GM21619 (cell line): ENCODE results near the gene ARL5A.

Source experiments
- ATAC-seq: cut with Tn5 transposase; IDR thresholded peaks from one replicate; pipeline ENCODE4 v1.9.1; 2021; ENCODE audit not compliant: unreplicated experiment

The ARL5A gene

DNA sequence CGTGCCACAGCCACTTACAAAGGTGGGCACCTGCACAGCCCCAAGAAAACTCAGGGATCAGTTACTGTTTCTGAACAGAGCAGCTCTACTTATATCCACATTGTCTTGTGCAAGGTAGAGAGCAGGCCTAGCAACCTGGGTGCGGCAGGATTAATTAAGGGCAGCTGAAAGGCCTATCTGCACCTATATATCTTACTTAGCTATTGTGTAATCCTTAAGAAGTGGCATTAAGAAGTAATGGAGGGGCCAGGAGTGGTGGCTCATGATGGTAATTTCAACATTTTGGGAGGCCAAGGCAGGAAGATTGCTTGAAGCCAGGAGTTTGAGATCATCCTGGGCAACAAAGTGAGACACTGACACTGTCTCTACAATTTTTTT is 12.8 kb upstream of the ARL5A start:
- no peak for ATAC-seq

DNA sequence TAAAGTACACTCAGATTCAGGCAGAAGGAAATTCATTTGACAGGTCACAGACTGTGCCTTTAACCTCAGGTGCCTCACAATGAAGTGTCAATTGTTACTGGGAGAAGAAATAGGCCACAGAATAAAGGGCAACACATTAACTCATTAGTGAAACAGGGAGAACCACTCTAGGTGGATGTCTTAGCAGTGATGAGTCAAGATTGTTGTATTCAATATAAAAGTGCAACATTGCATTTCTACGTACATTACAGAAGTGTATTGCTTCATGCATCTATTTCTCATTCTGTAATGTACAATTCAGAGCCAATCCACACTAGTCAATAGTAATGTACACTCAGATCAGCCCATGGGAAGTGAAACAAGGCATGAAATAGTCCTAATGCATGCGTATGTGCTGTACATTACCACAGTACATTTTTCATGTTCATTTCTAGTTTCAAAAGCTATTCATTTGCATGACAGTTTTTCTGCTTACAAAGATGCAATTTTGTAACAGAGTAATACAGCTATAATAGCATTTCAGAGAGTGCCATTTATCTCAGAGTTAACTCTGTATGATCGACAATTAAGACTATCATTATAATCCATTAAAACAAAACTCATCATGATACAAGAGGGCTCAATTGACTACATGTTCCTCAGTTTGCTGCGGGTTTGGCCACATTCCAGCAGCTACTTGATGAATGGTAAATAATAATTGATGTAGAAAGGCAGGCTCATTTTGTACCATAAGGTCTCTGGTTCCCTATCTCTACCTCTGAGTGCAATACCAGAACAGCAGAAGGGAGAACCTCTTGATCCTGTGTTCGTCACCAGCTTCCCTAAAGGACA is 12.2 kb upstream of the ARL5A start:
- peak; percentile 98 for ATAC-seq

DNA sequence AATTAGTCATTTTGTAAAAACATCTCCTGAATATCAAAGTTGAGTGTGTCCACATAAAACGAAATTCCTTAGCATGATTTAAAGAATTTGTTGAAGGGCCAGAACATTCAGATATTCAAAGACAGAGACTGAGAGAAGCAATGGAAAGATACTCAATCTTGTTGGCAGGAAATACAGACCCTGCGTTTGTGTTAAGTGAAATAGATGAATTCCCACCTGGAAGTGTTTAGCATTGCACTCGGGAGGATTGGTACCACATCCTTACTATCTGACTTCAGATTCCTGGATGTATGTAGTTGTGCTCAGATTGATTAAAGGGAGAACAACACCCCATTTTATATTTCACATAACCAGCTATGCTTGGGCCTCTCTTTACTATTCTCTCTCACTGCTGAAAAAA is 9.7 kb upstream of the ARL5A start:
- no peak for ATAC-seq

DNA sequence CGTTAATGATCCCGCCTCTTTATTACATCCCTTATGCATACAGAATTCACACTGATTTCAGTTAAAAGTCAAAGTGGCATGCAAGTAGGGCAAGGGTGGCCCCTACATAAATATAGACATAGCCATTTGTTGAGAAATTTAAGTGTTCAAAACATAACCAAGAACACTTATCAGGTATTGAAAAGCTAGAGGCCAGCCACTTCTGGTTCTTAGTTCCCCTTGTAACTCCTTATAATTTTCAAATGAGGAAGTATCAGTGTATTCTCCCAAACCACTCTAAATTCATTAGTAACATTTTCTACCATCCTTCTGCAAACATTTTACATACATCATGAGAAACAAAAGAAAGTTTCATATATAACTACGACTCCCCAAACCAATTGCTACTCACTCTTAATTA is 5.8 kb upstream of the ARL5A start:
- peak; percentile 57 for ATAC-seq

DNA sequence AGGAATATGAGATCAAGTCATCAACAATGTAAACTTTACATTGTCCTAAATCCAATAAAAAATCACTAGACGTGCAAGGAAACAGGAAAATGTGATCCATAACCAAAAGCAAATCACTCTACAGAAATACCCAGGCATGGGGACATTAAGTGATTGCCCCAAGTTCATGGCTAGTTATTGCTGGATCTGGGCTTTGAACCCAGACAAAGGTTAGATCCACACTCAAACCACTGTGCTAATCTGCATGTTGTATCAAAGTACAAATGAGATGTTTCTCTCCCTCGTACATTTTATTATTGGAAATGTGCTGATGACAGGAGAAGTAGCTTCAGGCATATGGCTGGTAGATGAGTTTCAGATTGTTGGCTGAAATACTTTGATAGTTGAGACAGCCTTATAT is 2.7 kb upstream of the ARL5A start:
- no peak for ATAC-seq

DNA sequence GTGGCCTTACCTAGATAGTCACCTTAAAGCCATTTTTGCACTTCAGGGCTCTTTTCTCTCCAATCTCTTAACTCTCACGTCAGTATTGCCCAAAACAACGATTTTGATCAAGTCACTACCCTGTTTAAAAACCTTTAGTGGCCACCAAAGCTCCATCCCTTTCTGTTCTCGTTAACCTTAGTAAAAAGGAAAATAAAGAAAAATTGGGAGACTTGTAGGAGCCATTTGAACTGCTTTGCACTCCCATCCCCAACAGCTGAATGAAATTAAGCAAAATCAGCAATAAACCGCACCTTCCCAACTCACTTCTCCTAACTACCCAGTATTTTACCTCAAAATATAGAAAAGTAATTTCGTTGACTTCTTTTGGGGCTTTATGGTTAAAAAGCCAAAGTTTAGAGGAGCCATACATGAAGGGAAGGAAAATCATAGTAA is 686 bp upstream of the ARL5A start:
- no peak for ATAC-seq

DNA sequence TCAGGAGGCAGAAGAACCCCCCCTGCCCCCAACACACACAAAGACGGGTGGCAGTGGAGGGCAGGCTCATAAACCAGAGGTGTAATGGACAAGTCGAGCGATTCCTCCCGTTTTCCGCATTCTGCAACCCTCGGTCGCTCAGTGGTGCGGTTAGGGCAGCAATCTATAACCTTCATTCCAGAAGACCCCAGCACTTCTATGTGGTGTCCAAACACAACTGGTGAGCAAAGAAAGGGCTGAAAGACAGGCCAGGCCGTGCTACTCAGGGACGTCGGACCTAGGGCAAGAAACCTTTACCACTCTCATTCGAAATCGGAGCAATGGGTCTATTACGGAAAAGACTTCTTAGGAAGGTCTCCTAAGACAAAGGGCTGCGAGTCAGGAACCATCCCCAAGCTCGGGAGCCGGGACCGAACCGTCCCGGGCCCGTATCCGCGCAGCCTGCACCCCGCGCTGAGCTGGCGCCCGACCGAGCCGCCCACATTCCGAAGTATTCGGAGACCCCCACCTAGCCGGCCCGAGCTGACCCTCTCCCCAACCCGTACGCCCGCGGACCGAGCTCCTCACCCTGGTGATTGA is 568 bp downstream of the ARL5A start:
- ATAC-seq: peak; percentile 23

DNA sequence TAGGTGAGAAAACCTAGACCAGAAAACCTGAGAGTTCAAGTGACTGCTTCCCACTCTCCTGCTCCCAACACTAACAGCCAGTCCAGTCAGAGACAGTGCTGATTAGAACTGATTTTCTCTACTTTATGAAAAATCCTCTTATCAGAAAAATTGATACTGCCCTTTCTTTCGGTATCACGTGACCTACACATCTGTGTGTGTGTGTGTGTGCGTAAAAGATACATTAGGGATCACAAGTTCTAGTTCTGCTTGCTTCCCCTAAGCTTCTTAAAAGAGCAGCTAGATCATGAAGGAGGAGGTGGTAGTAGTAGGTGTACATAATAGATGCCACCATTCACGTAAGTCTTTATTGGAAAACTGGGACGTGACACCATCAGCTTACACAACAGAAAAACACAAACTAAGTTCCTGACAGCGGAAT is 1.5 kb downstream of the ARL5A start:
- ATAC-seq: no peak

DNA sequence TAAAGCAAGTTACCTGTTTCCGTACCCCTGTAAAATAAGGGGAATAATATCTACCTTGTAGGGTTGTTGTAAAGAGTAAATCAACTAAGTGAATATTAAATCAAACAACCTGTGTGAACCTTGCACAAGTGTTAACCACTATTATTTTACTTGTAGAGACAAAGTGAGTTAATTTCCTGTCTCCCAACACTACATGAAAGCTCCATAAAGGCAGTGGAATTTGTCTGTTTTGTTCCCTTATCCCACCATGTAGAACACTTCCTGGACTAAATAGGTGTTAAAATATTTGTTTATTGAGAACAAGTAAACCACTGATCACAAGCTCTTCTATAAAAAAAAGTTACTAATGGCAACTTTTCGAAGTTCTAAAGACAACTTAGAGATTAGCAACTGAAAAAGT is 3.3 kb downstream of the ARL5A start:
- ATAC-seq: no peak

DNA sequence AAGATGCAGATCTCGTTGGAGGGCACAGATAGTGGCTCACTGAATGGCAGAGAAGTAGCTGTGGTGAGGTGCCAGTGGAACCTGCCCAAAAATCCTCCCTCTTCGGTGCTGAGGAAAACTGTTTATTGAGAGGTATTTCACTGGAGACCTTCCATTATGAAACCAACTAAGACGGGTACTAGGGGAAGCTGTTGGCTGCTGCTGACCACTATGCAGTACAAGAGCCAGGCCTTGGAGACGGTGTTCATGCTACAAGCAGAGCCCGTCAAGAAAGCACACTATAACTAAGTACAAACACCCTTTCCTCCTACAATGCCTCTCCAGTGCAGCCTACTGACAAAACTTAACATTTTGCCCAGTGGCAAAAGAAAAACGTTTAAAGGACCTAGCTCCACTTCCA is 4.6 kb downstream of the ARL5A start:
- ATAC-seq: no peak

DNA sequence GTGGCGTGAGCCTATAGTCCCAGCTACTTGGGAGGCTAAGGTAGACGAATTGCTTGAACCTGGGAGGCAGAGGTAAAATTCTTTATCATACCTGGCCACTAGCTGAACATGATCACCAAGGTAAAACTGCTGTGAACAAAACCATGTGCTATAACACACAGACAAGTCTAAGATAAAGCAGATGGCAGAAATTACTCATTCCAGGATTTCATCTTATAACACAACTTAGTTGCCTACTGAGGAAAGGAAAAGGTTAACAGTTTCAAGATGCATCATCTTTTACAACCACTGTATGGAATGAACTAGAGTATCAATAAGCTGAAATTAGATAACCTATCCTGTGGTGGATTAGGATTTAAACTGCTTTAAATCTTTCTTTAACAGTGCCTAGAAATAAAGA is 8.3 kb downstream of the ARL5A start:
- peak; percentile 59 for ATAC-seq

DNA sequence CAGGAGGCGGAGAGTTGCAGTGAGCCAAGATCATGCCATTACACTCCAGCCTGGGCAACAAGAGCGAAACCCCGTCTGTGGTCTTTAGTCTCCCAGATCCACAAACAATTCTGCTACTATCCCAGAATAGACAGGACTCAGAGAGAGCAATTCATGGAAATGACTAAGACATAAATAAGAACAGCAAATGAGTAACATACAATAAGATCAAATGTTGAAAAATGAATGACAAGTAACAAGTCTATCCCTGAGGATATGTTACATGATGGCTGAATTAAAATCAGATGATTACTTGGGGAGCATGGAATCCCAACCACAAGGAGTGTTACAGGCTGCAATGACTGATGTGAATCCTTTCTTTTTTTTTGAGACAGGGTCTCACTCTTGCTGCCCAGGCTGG is 10.3 kb downstream of the ARL5A start:
- no peak for ATAC-seq

DNA sequence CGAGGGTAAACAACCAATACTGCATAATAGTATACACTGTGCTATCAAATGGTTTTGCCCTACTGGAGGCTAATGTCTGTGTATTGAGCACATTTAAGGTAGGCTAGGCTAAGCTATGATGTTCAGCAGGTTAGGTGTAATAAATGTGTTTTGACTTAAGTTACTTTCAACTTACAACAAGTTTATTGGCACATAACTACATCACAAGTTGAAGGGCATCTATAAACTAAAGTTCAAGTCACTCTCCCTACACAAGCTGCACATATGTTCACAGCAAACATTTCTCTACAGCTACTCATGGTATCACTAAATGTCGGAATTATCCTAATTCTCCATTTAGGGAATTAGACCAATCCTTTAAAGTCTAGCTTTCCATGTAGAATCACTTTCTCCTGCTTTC is 11.4 kb downstream of the ARL5A start:
- ATAC-seq: no peak

DNA sequence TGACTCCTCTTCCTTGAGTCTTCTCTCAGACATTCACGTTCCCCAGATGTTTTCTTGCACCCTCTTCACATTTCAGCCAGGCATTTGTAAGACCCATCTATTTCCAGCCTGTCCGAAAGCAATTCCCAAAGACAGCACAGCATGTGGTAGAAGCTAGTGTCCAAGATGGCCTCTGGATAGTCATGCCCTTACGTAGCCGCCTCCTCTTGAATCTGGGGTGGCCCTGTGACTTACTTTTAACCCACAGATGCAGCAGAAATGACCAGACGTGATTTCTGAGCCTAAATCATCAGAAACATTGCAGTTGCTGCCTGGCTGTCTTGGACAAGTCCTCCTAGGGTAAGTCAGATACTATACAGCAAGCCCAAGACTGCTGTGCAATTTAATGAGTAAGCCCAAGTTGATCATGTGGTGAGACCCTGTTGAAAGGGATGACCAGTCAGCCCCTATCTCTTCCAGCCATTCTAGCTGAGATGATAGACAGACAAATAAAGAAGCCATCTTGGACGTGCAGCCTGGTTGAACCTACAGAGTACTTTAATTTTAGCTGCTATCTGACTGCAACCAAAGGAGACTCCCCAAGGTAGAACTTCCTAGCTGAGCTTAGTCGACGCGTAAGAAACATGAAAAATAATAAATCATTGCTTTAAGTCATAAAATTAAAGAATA is 12.3 kb downstream of the ARL5A start:
- ATAC-seq: no peak

DNA sequence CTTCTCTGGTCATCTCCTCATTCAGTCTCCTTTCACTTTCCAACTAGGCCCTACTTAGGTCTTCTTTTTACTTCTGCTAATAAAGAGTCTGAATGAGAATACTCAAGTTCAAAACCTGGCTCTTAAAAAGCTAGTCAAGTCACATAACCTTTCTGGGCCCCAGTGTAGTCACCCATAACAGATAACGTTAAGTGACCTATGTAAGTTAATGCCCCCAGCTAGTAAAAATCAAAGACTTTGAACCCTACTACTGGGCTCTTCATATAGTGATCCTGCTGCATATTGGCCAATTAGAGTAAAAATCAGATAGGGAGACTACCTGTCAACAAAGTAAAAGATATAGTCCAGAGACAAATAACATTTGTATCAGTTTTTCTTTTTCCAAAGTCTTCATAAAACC is 17.7 kb downstream of the ARL5A start:
- ATAC-seq: no peak

DNA sequence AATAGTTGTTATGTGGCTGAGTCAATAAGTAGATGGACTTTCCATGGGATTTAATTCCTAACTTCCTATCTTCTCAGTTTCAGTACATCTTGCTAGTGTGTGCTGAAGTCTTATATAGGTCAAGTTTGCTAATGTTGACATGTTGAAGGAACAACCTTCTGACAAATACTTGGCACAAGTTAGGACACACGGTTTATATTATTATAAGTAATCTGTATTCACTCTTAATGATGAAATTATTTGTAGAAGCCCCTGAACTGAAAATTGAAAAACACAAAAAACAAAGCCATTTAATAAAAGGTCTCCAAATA is 19.2 kb downstream of the ARL5A start:
- ATAC-seq: no peak

DNA sequence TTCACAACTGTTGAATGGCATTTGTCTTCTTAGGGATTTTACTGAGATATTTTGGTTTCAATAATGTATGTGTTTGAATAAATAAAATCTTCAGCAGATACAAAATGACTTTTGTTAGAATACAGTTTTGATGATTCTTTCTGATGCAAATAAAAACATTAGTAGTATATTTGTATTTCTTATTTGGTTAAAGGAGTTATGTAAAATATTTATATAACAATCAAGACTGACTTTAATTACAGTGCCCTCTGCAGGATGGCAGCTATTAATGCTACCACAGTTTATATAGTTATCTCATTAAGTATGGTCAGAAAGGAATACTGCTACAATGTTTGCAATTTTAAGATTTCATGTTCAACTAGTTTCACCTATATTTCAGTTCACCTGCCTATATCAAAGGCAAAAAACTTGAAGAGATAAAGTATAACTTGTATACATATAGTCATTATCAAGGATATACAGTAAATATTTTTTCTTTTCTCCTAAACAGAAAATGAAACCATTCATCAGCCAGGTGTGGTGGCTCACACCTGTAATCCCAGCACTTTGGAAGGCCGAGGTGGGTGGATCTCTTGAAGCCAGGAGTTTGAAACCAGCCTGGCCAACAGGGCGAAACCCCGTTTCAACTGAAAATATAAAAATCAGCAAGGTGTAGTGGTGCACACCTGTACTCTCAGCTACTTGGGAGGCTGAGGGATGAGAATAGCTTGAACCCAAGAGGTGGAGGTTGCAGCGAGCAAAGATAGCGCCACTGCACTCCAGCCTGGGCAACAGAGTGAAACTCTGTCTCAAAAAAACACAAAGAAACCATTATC is 19.8 kb downstream of the ARL5A start:
- ATAC-seq: no peak

DNA sequence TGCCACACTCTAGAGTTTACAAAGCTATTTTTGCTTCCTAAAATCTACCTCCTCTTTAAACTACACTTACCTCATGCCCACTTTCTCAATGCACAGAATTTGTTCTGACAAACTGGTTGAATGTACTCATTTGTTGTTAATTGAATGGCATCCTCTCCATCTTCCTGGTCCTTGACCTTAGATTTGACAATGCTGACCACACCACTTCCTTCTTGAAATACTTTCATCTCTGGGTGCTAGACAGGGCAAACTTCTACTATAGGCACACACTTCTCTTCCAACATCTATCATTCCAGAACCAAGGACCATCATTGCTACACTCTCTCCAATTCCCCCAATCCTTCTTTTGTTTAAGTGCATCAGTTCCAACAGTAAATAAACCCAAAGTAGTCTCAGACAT is 22.3 kb downstream of the ARL5A start:
- ATAC-seq: no peak

DNA sequence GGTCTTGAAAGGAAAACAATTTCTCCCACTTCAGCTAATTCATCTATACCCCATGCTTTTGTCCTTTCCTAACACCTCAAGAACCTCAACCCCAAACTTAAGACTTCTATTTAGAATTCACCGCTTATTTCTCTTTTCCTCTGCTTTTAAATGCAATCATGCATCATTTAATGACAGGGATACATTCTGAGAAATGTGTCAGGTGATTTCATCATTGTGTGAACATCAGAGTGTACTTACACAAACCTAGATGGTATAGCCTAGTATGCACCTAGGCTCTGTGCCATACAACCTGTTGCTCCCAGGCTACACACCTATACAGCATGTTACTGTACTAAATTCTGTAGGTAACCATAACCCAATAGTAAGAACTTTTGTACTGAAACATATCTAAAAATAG is 22.9 kb downstream of the ARL5A start:
- no peak for ATAC-seq

DNA sequence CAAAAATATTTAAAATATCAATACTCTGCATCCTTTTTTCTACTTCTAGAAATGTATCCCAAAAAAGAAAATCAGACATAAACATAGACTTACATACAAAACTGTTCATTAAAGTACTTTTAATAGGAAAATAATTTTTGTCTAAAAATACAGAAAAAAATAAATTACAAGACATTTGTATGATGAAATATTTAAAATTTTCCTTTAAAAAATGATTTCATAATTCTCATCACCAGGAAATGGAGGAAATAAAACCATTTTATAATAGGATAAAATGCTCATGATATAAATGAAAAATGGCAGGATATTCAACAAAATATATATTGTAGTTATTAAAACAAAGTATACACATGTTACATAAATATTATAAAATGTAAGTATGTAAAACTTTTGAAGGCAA is 24.4 kb downstream of the ARL5A start:
- no peak for ATAC-seq

DNA sequence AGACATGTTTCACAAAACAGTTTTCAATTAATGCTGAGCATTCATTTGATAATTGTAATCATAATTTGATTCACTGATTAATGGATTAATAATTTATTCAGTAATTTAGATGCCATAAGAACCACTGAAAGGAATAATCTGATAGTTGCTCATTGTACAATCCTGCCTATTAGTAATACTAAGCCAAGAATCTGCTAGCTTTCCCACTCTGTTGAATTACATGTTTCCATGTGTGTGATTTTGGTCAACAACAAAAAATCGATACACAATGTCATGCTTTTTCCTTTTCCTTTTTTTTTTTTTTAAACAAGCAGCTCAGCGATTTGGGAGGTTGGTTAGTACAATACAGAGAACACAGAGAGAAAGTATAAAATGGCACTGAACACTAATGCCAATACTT is 25.9 kb downstream of the ARL5A start:
- ATAC-seq: no peak

DNA sequence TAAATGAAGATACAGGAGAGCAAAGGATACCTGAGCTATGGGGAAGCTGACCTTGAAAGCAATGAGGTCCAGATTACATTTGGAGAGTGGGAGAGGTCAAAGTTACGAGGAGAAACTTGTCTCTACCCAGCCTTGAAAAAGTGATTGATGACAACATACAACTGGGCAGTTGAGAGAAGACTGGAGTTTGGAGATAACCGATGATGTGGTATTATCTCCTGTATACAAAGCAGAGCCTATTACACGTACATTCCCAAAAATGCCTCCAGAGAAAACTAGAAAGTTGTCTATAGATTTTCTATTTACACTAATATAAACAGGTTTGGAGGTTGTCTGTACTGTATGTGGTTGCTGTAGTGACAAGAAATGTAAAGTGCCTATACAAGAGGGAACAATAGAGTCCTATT is 28.3 kb downstream of the ARL5A start:
- ATAC-seq: no peak
